Fibroblast of lung (primary cell): ENCODE data around the gene MSH6. TPM values are rescaled to one million over a fixed set of nuclear protein-coding genes. Genes with fewer than 3 reads are reported as not detected.

Experiments
- DNase-seq, 2 donors: peaks; one replicate each; pipeline versions ENCODE4 v3.0.0 to v3.0.0-alpha.2; 2010; ENCODE audit warnings: low read depth in 2 of 2
- H2AFZ ChIP-seq: 2 replicates; pipeline ENCODE4 v1.5.1; 2012; ENCODE audit warnings: low read length, control low read depth, inconsistent platforms
- H3K27ac ChIP-seq: 2 replicates; pipeline ENCODE4 v1.5.1; 2011; ENCODE audit warnings: low read length, control low read depth; ENCODE audit not compliant: insufficient read depth
- H3K27me3 ChIP-seq: 2 replicates; pipeline ENCODE4 v1.5.1; 2011; ENCODE audit warnings: mild to moderate bottlenecking, low read length; ENCODE audit not compliant: control insufficient read depth, insufficient read depth
- H3K36me3 ChIP-seq: 2 replicates; pipeline ENCODE4 v1.5.1; 2011; ENCODE audit warnings: low read length; ENCODE audit not compliant: control insufficient read depth, insufficient read depth
- H3K4me1 ChIP-seq: 2 replicates; pipeline ENCODE4 v1.5.1; 2011; ENCODE audit warnings: low read length; ENCODE audit not compliant: control insufficient read depth, insufficient read depth; ENCODE audit errors: extremely low read depth
- H3K4me2 ChIP-seq: 2 replicates; pipeline ENCODE4 v1.5.1; 2011; ENCODE audit warnings: low read length, control low read depth; ENCODE audit not compliant: insufficient read depth; ENCODE audit errors: extremely low read depth
- H3K4me3 ChIP-seq, 4 experiments: fragments of 200-600 bp in 1 of 4; sonication (generic) in 1 of 4; replicated peaks in 1 of 4; 2 replicates each; pipeline ENCODE4 v1.5.1; 2011 to 2016; ENCODE audit warnings: low read length in 4 of 4, low read depth in 3 of 4, mild to moderate bottlenecking in 3 of 4, control low read depth in 2 of 4, inconsistent platforms in 1 of 4, mixed read lengths in 1 of 4; ENCODE audit not compliant: insufficient read depth in 1 of 4; ENCODE audit errors: control extremely low read depth in 1 of 4
- H3K79me2 ChIP-seq: 2 replicates; pipeline ENCODE4 v1.5.1; 2012; ENCODE audit warnings: mild to moderate bottlenecking, low read length, inconsistent platforms; ENCODE audit not compliant: control insufficient read depth, insufficient read depth
- H3K9ac ChIP-seq: 2 replicates; pipeline ENCODE4 v1.5.1; 2011; ENCODE audit warnings: mild to moderate bottlenecking, low read length, control low read depth; ENCODE audit not compliant: insufficient read depth
- H3K9me3 ChIP-seq: 2 replicates; pipeline ENCODE4 v1.5.1; 2012; ENCODE audit warnings: low read depth, low read length; ENCODE audit not compliant: control insufficient read depth, insufficient read depth
- H4K20me1 ChIP-seq: 2 replicates; pipeline ENCODE4 v1.5.1; 2011; ENCODE audit warnings: low read length; ENCODE audit not compliant: control insufficient read depth, insufficient read depth; ENCODE audit errors: extremely low read depth
- EZH2 ChIP-seq: IDR thresholded peaks from 2 replicates; pipeline ENCODE4 v1.5.1; 2012; ENCODE audit warnings: low read length, control low read depth, mild to moderate bottlenecking; ENCODE audit errors: missing control alignments
- polyA plus RNA-seq, 2 donors: library from polyadenylated mRNA; depleted of rRNA in 1 of 2; stranded (reverse) in 1 of 2; unstranded in 1 of 2; fragments of >200 nt; gene quantifications; 2 replicates each; pipeline ENCODE4 v1.2.1, GENCODE V29; 2011 to 2012; ENCODE audit warnings: missing spikeins in 1 of 2
- total RNA-seq: library from RNA; depleted of rRNA; stranded (reverse); fragments of >200 nt; gene quantifications from 2 replicates; pipeline ENCODE4 v1.2.1, GENCODE V29; 2014
- TF ChIP-seq, protein P1 (sequence below), 2 donors: IDR thresholded peaks in 1 of 2; conservative IDR thresholded peaks in 1 of 2; 1 replicate in 1 of 2; 2 replicates in 1 of 2; pipeline ENCODE4 v1.5.1; 2011 to 2012; ENCODE audit warnings: low read length in 2 of 2, control low read depth in 1 of 2, inconsistent platforms in 1 of 2, low read depth in 1 of 2, mild to moderate bottlenecking in 1 of 2

Gene MSH6
- total and polyA plus RNA-seq, 2 donors (not counting 1 experiment from before 2014, with no cell fraction given) = 29.4 to 37.9 TPM

DNA sequence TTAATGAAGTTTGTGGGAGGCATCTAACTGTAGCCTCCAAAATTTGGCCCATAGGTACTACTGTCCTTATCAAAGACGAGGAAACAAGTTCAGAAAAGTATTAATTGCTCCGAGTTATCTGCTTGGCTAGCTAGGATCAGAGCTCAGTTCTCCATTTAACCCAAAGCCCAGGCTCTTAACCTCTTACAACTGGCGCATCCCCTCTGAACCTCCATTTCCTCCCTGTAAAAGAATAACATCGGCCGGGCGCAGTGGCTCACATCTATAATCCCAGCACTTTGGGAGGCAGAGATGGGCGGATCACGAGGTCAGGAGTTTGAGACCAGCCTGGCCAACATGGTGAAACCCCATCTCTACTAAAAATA, 3.5 kb upstream of the MSH6 start:
- no peaks in the 10 kb centered on the region for H3K9me3 ChIP-seq
- H3K79me2 ChIP-seq = peaks cover 4% of the 10 kb centered on the region
- H3K4me1 ChIP-seq = no peaks in the 10 kb centered on the region
- H3K9ac ChIP-seq = no peak overlapping the region
- DNase-seq = no peak
- H3K27me3 ChIP-seq = no peaks in the 10 kb centered on the region
- H3K36me3 ChIP-seq = no peaks in the 10 kb centered on the region
- no peak overlapping the region for H3K4me3 ChIP-seq
- no peak overlapping the region for H3K27ac ChIP-seq
- no peak overlapping the region for H2AFZ ChIP-seq
- no peak for TF ChIP-seq EZH2
- TF ChIP-seq, protein P1, sequence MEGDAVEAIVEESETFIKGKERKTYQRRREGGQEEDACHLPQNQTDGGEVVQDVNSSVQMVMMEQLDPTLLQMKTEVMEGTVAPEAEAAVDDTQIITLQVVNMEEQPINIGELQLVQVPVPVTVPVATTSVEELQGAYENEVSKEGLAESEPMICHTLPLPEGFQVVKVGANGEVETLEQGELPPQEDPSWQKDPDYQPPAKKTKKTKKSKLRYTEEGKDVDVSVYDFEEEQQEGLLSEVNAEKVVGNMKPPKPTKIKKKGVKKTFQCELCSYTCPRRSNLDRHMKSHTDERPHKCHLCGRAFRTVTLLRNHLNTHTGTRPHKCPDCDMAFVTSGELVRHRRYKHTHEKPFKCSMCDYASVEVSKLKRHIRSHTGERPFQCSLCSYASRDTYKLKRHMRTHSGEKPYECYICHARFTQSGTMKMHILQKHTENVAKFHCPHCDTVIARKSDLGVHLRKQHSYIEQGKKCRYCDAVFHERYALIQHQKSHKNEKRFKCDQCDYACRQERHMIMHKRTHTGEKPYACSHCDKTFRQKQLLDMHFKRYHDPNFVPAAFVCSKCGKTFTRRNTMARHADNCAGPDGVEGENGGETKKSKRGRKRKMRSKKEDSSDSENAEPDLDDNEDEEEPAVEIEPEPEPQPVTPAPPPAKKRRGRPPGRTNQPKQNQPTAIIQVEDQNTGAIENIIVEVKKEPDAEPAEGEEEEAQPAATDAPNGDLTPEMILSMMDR (conservative IDR thresholded peaks at IDR 0.05 in 1 of 2, IDR thresholded peaks at IDR 0.05 in 1 of 2; ENCODE audit: low read depth in 1 of 2, low read length in 2 of 2) = no peak
- no peaks in the 10 kb centered on the region for H4K20me1 ChIP-seq
- H3K4me2 ChIP-seq = no peak overlapping the region

DNA sequence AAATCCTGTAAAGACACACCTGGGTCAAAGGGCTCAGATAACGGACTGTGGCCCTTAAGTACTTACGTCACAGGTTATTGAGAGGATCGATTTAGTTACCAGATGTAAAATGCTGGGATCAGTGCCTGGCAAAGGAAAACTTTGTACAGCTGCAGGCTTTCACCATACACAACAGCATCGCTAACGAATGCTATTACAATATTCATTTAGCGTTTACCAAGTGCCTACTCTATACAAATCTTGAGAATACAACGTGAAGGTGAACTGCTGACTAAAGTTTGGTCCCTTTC, 619 bp upstream of the MSH6 start:
- peak overlapping the region; percentile 77 for H3K4me2 ChIP-seq
- TF ChIP-seq, protein P1 (conservative IDR thresholded peaks at IDR 0.05 in 1 of 2, IDR thresholded peaks at IDR 0.05 in 1 of 2; ENCODE audit: low read depth in 1 of 2, low read length in 2 of 2) = no peak
- TF ChIP-seq EZH2 = no peak
- H3K79me2 ChIP-seq = peaks cover 33% of the 10 kb centered on the region
- H3K4me1 ChIP-seq = no peaks in the 10 kb centered on the region
- no peaks in the 10 kb centered on the region for H3K27me3 ChIP-seq
- no peaks in the 10 kb centered on the region for H3K36me3 ChIP-seq
- peak overlapping the region; percentile 64 to 86 (median 82) for H3K4me3 ChIP-seq
- H3K9ac ChIP-seq = peak overlapping the region; percentile 88
- H4K20me1 ChIP-seq = no peaks in the 10 kb centered on the region
- H2AFZ ChIP-seq = peak overlapping the region; percentile 90
- no peak for DNase-seq
- H3K9me3 ChIP-seq = no peaks in the 10 kb centered on the region
- peak overlapping the region; percentile 90 for H3K27ac ChIP-seq

DNA sequence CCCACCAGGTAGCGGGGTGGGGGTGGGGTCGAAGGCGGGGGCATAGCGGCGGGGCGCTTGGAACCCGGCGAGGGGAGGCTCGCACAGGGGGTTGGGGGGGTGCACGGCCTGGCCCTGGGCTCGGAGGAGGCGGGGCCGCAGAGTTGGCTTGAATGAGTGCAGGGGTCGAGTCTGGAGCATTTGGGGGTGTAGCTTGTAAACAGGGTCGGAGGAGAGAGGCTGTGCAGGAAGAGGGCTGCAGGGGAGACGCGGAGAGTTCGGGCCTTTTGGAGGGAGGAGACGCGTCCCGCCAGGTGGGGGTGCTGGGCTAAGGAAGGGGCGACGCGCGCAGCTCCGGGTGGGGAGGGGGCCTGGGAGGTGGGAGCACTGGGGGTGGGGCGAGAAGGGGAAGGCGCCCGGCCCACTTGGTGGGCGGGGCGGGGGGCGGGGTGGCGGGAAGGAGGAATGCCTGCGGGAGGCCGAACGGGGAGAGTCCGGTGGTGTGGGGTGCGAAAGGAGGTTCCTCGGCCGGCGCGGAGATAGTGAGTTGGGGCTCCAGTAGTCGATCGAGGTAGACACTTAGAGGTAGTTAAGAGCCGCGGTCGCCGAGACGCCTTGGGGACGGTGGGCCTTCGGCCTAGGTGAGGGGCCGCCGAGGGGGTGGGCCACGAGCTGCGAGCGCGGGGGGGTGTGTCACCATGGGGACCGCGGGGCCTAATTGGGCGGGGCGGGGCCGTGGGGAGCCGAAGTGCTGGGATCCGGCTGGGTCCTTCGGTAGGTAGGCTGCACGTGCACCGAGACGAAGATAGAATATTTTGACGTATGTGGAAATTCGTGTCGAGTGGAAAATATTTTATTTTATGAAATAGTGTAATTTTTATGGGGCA, 774 bp downstream of the MSH6 start:
- Histone ChIP-seq H3K9ac (peak overlapping the region; percentile 94), H3K27ac (peak overlapping the region; percentile 90)
- peak; percentile 39 to 45 for DNase-seq

More for the DNA sequence above, 774 bp downstream of the MSH6 start:
- Histone ChIP-seq H3K4me1 (no peaks in the 10 kb centered on the region), H3K27me3 (no peaks in the 10 kb centered on the region), H3K9me3 (no peaks in the 10 kb centered on the region), H3K79me2 (peaks cover 39% of the 10 kb centered on the region), H3K4me2 (peak overlapping the region; percentile 75), H2AFZ (no peak overlapping the region), H3K4me3 (peak overlapping the region; percentile 70 to 88 (median 78)), H4K20me1 (no peaks in the 10 kb centered on the region), H3K36me3 (no peaks in the 10 kb centered on the region)
- no peak for TF ChIP-seq EZH2
- TF ChIP-seq, protein P1 (conservative IDR thresholded peaks at IDR 0.05 in 1 of 2, IDR thresholded peaks at IDR 0.05 in 1 of 2; ENCODE audit: low read depth in 1 of 2, low read length in 2 of 2) = no peak
